Stimulated activated CD4-positive, alpha-beta T cell treated with anti-CD3 and anti-CD28 coated beads, Interleukin-15, amount 100 ng/mL, for 1 hour (primary cell): ENCODE results near the gene IFNA14.
"Not testable (repeated sequence)": the region's sequence is repeated elsewhere in the genome, so short reads cannot be mapped to it uniquely, and the experiment has no call there.

Experiments used
- DNase-seq, 2 donors: peaks; one replicate each; pipeline ENCODE4 v3.0.0-alpha.2; 2020; ENCODE audit warnings: low read depth in 1 of 2, low spot score in 1 of 2

IFNA14 gene

DNA sequence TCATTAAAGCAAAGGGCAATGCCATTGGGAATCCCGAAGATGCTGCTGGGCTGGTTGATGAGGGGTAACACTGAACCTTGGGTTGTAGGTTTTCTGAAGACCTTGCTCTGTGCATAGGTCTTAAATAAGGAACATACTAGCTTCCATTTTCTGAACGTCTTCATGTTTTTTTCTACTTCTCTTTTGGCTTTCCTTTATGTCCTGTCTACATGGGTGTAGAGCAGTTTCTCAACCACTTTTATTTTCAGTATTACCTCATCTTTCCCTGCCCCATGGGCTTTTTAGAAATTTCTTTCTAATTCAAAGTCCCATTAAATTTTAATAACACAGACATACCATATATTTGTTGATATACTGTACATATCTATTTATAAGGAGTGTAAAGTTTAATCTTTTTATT is at the start of gene IFNA14:
Gene IFNA14, minus strand, starts transcription at position 95 of the 400 bp plus-strand sequence. Its CDS starts 70 bp downstream, at position 25.
- DNase-seq: no peak

DNA sequence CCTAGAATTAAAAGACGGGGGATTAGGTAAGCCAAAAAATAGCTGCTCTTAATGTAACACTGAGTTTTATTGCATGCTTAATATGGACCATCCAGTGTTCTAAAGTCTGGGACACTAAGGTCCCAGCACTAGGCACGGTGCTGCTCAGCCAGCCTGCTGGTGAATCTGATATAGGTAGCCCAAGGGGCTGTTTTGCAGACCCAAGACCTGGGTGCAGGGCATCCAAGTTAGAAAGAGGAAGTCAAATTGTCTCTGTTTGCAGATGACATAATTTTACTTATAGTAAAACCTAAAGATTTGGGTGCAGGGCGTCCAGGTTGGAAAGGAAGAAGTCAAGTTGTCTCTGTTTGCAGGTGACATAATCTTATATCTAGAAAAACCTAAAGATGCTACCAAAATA is 47.5 kb upstream of the IFNA14 start:
- DNase-seq: no peak

- DNase-seq: no peak
These were observed 46.9 kb upstream of the IFNA14 start for GRCh38 chr9:21286659-21287058.

- no peak for DNase-seq
These were observed 46.3 kb upstream of the IFNA14 start for GRCh38 chr9:21286099-21286498.

GRCh38 chr9:21281275-21281674 is 41.5 kb upstream of the IFNA14 start:
- no peak for DNase-seq

- no peak for DNase-seq
These were observed 28.5 kb upstream of the IFNA14 start for GRCh38 chr9:21268347-21268657.

GRCh38 chr9:21267485-21268346 is 27.9 kb upstream of the IFNA14 start:
- no peak for DNase-seq

DNA sequence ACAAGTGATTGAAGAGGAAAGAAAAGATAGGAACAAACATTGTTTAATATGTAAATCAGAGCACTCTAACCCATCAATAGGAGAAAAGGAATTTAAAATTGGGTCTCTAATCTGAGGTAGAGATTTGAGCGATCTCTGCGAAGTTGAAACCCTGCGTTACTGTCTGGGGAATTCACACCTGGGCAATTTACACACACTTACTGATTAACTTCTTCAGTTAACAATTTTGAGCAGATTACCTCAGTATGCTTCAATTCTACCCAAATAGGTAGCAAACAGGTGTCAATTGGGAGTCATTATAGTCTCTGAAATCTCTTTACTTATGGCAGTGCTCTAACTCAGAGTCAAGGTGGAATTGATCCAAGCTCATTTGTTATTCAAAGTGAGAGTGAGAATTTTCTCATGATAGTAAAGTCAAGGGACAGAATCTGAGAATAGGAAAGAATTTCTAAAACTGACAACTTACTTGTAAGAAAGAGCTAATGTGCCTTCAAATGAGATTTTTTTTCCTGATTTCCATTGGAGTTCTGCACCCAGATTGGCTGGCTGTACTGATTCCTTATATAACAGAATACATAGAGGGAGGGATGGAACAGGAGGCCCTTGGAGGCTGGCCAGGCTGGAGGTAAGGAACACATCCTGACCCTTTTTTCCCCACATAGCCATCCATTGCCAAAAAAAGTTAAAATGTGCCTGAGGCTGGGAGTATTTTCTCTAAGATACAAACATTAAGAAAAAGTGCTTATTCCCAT is 27.1 kb upstream of the IFNA14 start:
- no peak for DNase-seq

DNA sequence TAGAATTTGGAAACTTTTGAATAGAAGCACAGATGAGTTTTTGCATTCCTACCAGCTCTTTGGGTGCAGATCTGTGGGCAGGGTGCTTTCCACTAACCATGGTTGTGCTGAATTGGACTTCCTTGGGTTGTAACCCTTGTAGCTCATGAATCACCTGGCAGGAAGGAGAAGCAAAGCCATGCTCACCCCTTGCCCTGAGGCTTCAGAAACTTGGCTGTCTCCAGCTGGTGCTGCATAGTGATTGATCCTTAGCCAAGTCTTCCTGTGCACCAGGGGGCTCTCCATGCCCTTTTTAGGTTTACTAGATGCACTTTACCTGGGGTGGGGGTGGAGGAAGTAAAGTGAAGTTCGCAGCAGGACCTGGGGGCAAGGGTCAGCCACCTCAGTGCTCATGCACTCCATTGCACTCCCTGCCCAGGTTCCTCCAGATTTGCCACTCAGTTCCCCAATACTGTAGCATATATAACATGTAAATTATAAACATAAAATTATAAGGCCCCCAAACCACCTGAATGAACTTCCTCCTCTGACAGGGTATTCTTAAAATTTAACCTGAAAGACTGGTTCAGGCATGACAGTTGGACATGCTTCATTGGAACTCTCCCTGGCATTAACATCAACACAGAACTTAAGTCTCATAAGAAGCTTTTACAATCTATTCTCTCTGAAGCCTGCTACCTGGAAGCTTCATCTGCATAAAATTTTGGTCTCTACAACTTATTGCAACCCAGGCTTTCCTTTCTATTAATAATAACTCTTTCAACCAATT is 25.8 kb upstream of the IFNA14 start:
- DNase-seq: no peak

GRCh38 chr9:21255538-21256212 is 15.9 kb upstream of the IFNA14 start:
- DNase-seq: no peak

DNA sequence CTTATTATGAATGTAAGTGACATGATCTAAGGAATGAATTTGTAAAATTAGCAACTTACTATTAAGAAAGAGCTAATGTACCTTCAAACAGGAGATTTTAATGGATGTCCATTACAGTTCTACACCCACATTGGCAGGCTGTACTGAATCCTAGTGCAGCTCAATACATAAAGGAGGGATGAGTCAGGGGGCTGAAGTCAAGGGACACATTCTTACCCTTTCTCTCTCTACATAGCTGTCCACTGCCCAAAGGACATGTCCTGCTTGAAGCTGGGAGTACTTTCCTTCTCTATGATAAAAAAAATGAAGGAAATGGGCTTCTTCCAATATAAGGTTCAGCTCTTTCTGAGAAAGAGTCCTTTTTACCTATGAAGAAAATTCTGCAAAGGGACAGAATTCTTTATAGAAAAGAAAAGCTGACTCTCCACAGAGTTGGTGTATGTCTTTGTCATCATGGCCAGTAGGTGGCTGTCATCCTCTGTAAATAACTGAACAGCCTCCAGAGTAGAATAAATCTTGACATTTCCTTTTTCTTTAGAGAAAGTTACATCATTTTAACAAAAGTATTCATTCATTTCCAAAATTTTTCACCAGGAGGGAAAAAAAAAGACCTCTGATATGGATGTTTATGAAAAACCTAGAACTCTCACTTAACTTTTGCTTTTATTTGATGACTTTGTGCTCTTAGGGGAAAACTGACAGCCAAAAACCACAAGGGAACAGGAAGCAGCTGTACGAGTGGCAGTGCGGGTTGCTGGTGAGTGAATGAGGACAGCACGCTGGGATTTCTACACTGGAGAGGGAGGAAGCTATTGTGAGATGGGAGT is 13.1 kb upstream of the IFNA14 start:
- no peak for DNase-seq

- no peak for DNase-seq
These were observed 11.8 kb upstream of the IFNA14 start for GRCh38 chr9:21251638-21252037.

GRCh38 chr9:21251190-21251589 is 11.4 kb upstream of the IFNA14 start:
- DNase-seq: no peak

- no peak for DNase-seq
These were observed 5.0 kb upstream of the IFNA14 start for GRCh38 chr9:21244836-21245235.

- DNase-seq: not testable (repeated sequence)
These were observed 3.5 kb downstream of the IFNA14 start for GRCh38 chr9:21236360-21236714.

GRCh38 chr9:21235468-21236359 is 4.1 kb downstream of the IFNA14 start:
- not testable (repeated sequence) for DNase-seq

GRCh38 chr9:21234153-21234687 is 5.6 kb downstream of the IFNA14 start:
- DNase-seq: no peak

GRCh38 chr9:21233258-21233657 is 6.5 kb downstream of the IFNA14 start:
- DNase-seq: no peak

GRCh38 chr9:21228122-21228521 is 11.7 kb downstream of the IFNA14 start, which contains the start of gene IFNA17:
Gene IFNA17, minus strand, starts transcription at chr9:21228222. Its CDS starts 49 bp downstream, at chr9:21228173.
- no peak for DNase-seq
